ENCODE results near the gene HEPACAM2. TPM values are rescaled to one million over a fixed set of nuclear protein-coding genes. Genes with fewer than 3 reads are reported as not detected.

Gene HEPACAM2
- total and polyA plus RNA-seq, 2 of the 8 experiments (the other 6 are each of a cell fraction or from before 2014, with no cell fraction given): not detected

GRCh38 chr7:93156884-93157283 is 69.4 kb downstream of the HEPACAM2 start:
- H3K4ac ChIP-seq (replicated peaks; ENCODE audit: insufficient read length, low read depth, low read length): no peak overlapping the region
- no peaks in the 10 kb centered on the region for H3K23me2 ChIP-seq (ENCODE audit: low read depth, low read length)
- H2BK5ac ChIP-seq (ENCODE audit: low read depth, low read length): no peak overlapping the region
- no peak overlapping the region for H3K14ac ChIP-seq (ENCODE audit: insufficient read length)
- H4K91ac ChIP-seq (replicated peaks; ENCODE audit: insufficient read length, low read length): no peak overlapping the region
- H3K79me2 ChIP-seq (ENCODE audit: control insufficient read depth in 1 of 2, insufficient read depth in 2 of 2, low read length in 2 of 2): no peaks in the 10 kb centered on the region
- no peak overlapping the region for H3K56ac ChIP-seq (replicated peaks; ENCODE audit: insufficient read length, low read depth, low read length)
- H3K27ac ChIP-seq (ENCODE audit: low read depth, low read length): no peak overlapping the region
- no peak for FAIRE-seq
- H3K36me3 ChIP-seq (ENCODE audit: control insufficient read depth in 2 of 4, insufficient read depth in 4 of 4, low read length in 3 of 4): no peaks in the 10 kb centered on the region
- H2AK5ac ChIP-seq (ENCODE audit: low read depth, low read length): no peak overlapping the region
- no peaks in the 10 kb centered on the region for H4K20me1 ChIP-seq (replicated peaks in 1 of 2; ENCODE audit: control insufficient read depth in 1 of 2, insufficient read depth in 2 of 2, low read length in 2 of 2)
- H2BK15ac ChIP-seq (ENCODE audit: low read length): no peak overlapping the region
- H3K4me2 ChIP-seq (ENCODE audit: insufficient read depth in 1 of 2, low read depth in 2 of 2, low read length in 2 of 2): no peak overlapping the region
- 95% methylated on average over 1 of the region's 1 CpG; no CpG with 5 or more reads in 1 of the 2 experiments for WGBS, 2 experiments (ENCODE audit: extremely low coverage in 1 of 2, insufficient coverage in 1 of 2, insufficient read length in 1 of 2, insufficient replicate concordance in 2 of 2, low coverage in 1 of 2, low lambda C conversion rate in 2 of 2, missing lambda C conversion rate in 1 of 2)
- no peak overlapping the region for H4K5ac ChIP-seq (ENCODE audit: insufficient read length, low read depth, low read length)
- H3K79me1 ChIP-seq (ENCODE audit: low read depth, low read length): no peaks in the 10 kb centered on the region
- no peak for DNase-seq (ENCODE audit: low read depth in 1 of 2, low spot score in 2 of 2)
- ChIA-PET POLR2A (ENCODE audit: partially characterized antibody) (no interaction called here), CTCF (ENCODE audit: partially characterized antibody) (interaction anchor here (0.6 to 1.6 kb wide), 3 partner anchors 68 to 763 kb away, joined by 3 to 4 read pairs (median 4); no protein-coding TSS in a partner anchor)
- no peak overlapping the region for H3K4me3 ChIP-seq (ENCODE audit: extremely low read depth in 1 of 4, insufficient read depth in 2 of 4, low read depth in 3 of 4, low read length in 4 of 4)
- no peak overlapping the region for H2BK120ac ChIP-seq (replicated peaks; ENCODE audit: low read depth, low read length)
- H2AFZ ChIP-seq (ENCODE audit: low read length): no peak overlapping the region
- no peak overlapping the region for H3K9ac ChIP-seq (replicated peaks in 1 of 4; ENCODE audit: extremely low read depth in 1 of 4, low read depth in 3 of 4, low read length in 3 of 4)
- no peak overlapping the region for H2BK20ac ChIP-seq (ENCODE audit: low read length)
- H3K4me1 ChIP-seq (replicated peaks in 1 of 4; ENCODE audit: control insufficient read depth in 3 of 4, insufficient read depth in 4 of 4, low read length in 3 of 4): no peaks in the 10 kb centered on the region
- no peak overlapping the region for H4K8ac ChIP-seq (ENCODE audit: extremely low read depth, insufficient read depth, low read length)
- H3K23ac ChIP-seq (ENCODE audit: insufficient read length): no peak overlapping the region
- H3K27me3 ChIP-seq (replicated peaks in 1 of 4; ENCODE audit: control insufficient read depth in 3 of 4, extremely low read depth in 1 of 4, insufficient read depth in 3 of 4, low read length in 3 of 4): no peaks in the 10 kb centered on the region
- no peaks in the 10 kb centered on the region for H3K9me3 ChIP-seq (ENCODE audit: insufficient read depth in 2 of 2, low read depth in 1 of 2, low read length in 1 of 2)
- H2BK12ac ChIP-seq (ENCODE audit: low read depth, low read length): no peak overlapping the region
- H3K18ac ChIP-seq (ENCODE audit: extremely low read depth, low read length): no peak overlapping the region
- TF ChIP-seq RXRA (IDR thresholded peaks at IDR 0.05; ENCODE audit: insufficient read depth, low read depth, low read length): no peak
- no peak for TF ChIP-seq CREB1 (IDR thresholded peaks at IDR 0.05)
- TF ChIP-seq GTF2F1 (IDR thresholded peaks at IDR 0.05; ENCODE audit: borderline replicate concordance, low read depth, low read length): no peak
- TF ChIP-seq KDM1A (IDR thresholded peaks at IDR 0.05; ENCODE audit: borderline replicate concordance, low read length): no peak
- TF ChIP-seq TAF7 (optimal IDR thresholded peaks at IDR 0.05; ENCODE audit: borderline replicate concordance, low read depth, low read length): no peak
- no peak for TF ChIP-seq JUND (IDR thresholded peaks at IDR 0.05; ENCODE audit: low read length)
- TF ChIP-seq TEAD4 (IDR thresholded peaks at IDR 0.05; ENCODE audit: low read depth, low read length): no peak
- no peak for TF ChIP-seq CHD1 (IDR thresholded peaks at IDR 0.05; ENCODE audit: low read depth, low read length)
- no peak for TF ChIP-seq SUZ12 (IDR thresholded peaks at IDR 0.05; ENCODE audit: low read length)
- TF ChIP-seq SP1 (IDR thresholded peaks at IDR 0.05; ENCODE audit: low read depth, low read length): no peak
- no peak for TF ChIP-seq SAP30 (IDR thresholded peaks at IDR 0.05; ENCODE audit: insufficient read depth, insufficient replicate concordance, low read length)
- TF ChIP-seq EZH2 (IDR thresholded peaks at IDR 0.05; ENCODE audit: low read depth, low read length, severe bottlenecking): no peak
- TF ChIP-seq EGR1 (IDR thresholded peaks at IDR 0.05; ENCODE audit: borderline replicate concordance, low read depth, low read length): no peak
- TF ChIP-seq RBBP5 (IDR thresholded peaks at IDR 0.05; ENCODE audit: borderline replicate concordance, low read depth, low read length): no peak
- no peak for TF ChIP-seq HDAC2 (IDR thresholded peaks at IDR 0.05; ENCODE audit: borderline replicate concordance in 1 of 2, low read depth in 2 of 2, low read length in 2 of 2)
